ENCODE results near the gene PRPF8. TPM values are rescaled to one million over a fixed set of nuclear protein-coding genes. Genes with fewer than 3 reads are reported as not detected.

Gene PRPF8
- total RNA-seq, 1 experiment from 2014 or later, result 103 TPM

DNA sequence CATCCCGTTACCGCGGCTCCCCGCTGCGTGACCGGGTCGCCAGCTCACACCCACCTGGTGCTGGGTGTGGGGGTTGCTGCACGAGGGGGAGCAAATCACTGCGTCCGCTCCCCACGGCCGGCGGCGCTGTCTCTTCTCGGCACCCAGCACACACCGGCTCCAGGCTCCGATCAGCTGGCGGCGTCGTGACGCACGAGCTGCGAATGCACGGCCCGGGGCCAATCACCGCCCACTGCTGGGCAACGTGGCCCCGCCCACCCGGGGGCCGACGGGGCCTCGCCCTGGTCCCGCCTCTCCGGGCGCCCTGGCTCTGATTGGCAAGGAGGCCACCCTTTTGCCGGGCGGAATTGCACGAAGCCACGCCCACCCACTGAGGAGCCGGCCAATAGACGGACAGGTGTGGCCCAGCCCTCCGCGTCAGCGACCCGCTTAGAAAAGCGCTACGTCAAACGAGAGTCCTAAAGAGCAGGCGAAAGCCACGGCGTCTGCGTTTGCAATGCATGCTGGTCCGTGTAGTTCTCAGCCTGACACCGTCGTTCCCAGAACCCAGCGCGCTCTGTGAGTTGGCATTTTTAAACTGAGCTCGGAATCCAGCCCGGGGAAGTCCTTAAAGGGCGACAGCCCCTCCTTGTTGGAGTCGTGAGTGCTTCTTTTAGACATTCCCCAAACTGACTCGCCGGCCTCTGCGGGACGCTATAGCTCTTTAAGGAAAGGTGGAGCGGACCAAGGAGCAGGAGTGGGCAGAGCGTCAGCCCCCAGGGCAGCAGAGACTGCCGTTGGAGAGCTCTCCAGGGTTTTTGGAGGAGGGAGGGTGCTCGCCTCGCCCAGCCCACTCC lies 31.6 kb upstream of the PRPF8 start:
- Histone ChIP-seq H3K9me3 (ENCODE audit: low read length) (no peaks in the 10 kb centered on the region), H3K36me3 (ENCODE audit: low read depth, low read length) (peaks cover 21% of the 10 kb centered on the region), H3K4me3 (ENCODE audit: low read length) (peak overlapping the region; percentile 81), H3K79me2 (ENCODE audit: low read length) (peaks cover 46% of the 10 kb centered on the region), H3K27ac (ENCODE audit: low read length) (peak overlapping the region; percentile 100), H3K4me1 (ENCODE audit: insufficient read depth, low read length) (peaks cover 33% of the 10 kb centered on the region), H3K4me2 (ENCODE audit: low read length) (peak overlapping the region; percentile 100), H3F3A (ENCODE audit: low read length, unreplicated experiment) (peaks cover 9% of the 10 kb centered on the region), H2AFZ (ENCODE audit: low read length) (peak overlapping the region; percentile 56), H4K20me1 (ENCODE audit: low read length) (peaks cover 35% of the 10 kb centered on the region), H3K9ac (ENCODE audit: low read length) (peak overlapping the region; percentile 99), H3K9me2 (replicated peaks; ENCODE audit: low read length) (no peaks in the 10 kb centered on the region), H3K27me3 (ENCODE audit: low read length) (no peaks in the 10 kb centered on the region)
- peak; percentile 99 for DNase-seq
- TF ChIP-seq, protein P1, sequence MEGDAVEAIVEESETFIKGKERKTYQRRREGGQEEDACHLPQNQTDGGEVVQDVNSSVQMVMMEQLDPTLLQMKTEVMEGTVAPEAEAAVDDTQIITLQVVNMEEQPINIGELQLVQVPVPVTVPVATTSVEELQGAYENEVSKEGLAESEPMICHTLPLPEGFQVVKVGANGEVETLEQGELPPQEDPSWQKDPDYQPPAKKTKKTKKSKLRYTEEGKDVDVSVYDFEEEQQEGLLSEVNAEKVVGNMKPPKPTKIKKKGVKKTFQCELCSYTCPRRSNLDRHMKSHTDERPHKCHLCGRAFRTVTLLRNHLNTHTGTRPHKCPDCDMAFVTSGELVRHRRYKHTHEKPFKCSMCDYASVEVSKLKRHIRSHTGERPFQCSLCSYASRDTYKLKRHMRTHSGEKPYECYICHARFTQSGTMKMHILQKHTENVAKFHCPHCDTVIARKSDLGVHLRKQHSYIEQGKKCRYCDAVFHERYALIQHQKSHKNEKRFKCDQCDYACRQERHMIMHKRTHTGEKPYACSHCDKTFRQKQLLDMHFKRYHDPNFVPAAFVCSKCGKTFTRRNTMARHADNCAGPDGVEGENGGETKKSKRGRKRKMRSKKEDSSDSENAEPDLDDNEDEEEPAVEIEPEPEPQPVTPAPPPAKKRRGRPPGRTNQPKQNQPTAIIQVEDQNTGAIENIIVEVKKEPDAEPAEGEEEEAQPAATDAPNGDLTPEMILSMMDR (conservative IDR thresholded peaks at IDR 0.05; ENCODE audit: low read depth, low read length), result no peak
- no peak for TF ChIP-seq EZH2phosphoT487 (IDR thresholded peaks at IDR 0.05; ENCODE audit: borderline replicate concordance, low read length)
- TF ChIP-seq EZH2 (IDR thresholded peaks at IDR 0.05; ENCODE audit: low read length, unreplicated experiment), result no peak
- TSS peak; percentile 28 for BruUV-seq (replicated peaks)
- POLR2A ChIA-PET (ENCODE audit: unreplicated experiment), result interaction anchor here (0.6 to 1.6 kb wide), 5 partner anchors 63 to 146 kb away, joined by 3 to 18 read pairs (median 5); partner anchors contain the start of gene RILP
- peak; percentile 70 for ATAC-seq
- CTCF ChIA-PET, result interaction anchor here (0.6 to 2.0 kb wide), 5 partner anchors 47 to 327 kb away, joined by 3 to 15 read pairs (median 5); no protein-coding TSS in a partner anchor
- intact Hi-C loops (cut with micrococcal nuclease), result loop anchor here (2.0 kb wide), 1 partner anchor 67 kb away; the partner anchor contains the start of gene RILP

DNA sequence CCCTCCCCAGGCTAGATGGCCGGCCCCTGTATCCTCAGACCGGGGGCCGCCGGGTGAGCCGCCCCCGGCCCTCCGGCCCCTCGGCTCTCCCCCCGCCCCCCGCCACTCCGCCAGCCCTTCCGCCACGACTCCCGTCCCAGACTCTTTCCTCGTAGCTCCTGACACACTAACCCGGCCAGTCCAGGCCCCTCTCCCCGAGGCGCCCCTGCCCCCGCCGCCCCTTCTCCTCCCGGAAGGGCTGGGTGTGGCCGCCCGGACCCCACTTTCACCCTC lies 31.1 kb upstream of the PRPF8 start:
- intact Hi-C loops (cut with micrococcal nuclease), result loop anchor here (2.0 kb wide), 1 partner anchor 67 kb away; the partner anchor contains the start of gene RILP
- Histone ChIP-seq H3K4me2 (ENCODE audit: low read length) (peak overlapping the region; percentile 100), H3K27me3 (ENCODE audit: low read length) (no peaks in the 10 kb centered on the region), H3K27ac (ENCODE audit: low read length) (peak overlapping the region; percentile 96), H2AFZ (ENCODE audit: low read length) (no peak overlapping the region), H3K79me2 (ENCODE audit: low read length) (peaks cover 46% of the 10 kb centered on the region), H3K4me3 (ENCODE audit: low read length) (peak overlapping the region; percentile 81), H3F3A (ENCODE audit: low read length, unreplicated experiment) (peaks cover 12% of the 10 kb centered on the region), H3K4me1 (ENCODE audit: insufficient read depth, low read length) (peaks cover 37% of the 10 kb centered on the region), H3K36me3 (ENCODE audit: low read depth, low read length) (peaks cover 21% of the 10 kb centered on the region), H3K9me3 (ENCODE audit: low read length) (no peaks in the 10 kb centered on the region), H3K9ac (ENCODE audit: low read length) (peak overlapping the region; percentile 92), H3K9me2 (replicated peaks; ENCODE audit: low read length) (no peaks in the 10 kb centered on the region), H4K20me1 (ENCODE audit: low read length) (peaks cover 35% of the 10 kb centered on the region)
- no peak for DNase-seq
- TF ChIP-seq, protein P1 (conservative IDR thresholded peaks at IDR 0.05; ENCODE audit: low read depth, low read length), result no peak
- TF ChIP-seq EZH2phosphoT487 (IDR thresholded peaks at IDR 0.05; ENCODE audit: borderline replicate concordance, low read length), result no peak
- TF ChIP-seq EZH2 (IDR thresholded peaks at IDR 0.05; ENCODE audit: low read length, unreplicated experiment), result no peak
- no peak for ATAC-seq
- ChIA-PET POLR2A (ENCODE audit: unreplicated experiment) (no interaction called here), CTCF (interaction anchor here (1.0 kb wide), 1 partner anchor 47 kb away, joined by 3 read pairs; no protein-coding TSS in a partner anchor)
- BruUV-seq (replicated peaks), result no TSS peak

Data from PC-3 (cell line).